H9 (cell line): ENCODE data around the gene NR2F1-AS1. TPM values are rescaled to one million over a fixed set of nuclear protein-coding genes. Genes with fewer than 3 reads are reported as not detected.

Source experiments
- DNase-seq: peaks from one replicate; pipeline ENCODE4 v3.0.0-alpha.2; 2017
- H2AFZ ChIP-seq: one replicate; pipeline ENCODE4 v1.6.1; 2013; ENCODE audit warnings: mild to moderate bottlenecking, low read length, control low read depth, moderate library complexity
- H2AK5ac ChIP-seq: 2 replicates; pipeline ENCODE4 v1.6.1; 2013; ENCODE audit warnings: low read length, control low read depth, mixed read lengths; ENCODE audit not compliant: insufficient read length
- H2BK120ac ChIP-seq: one replicate; pipeline ENCODE4 v1.6.1; 2013; ENCODE audit warnings: low read depth, mild to moderate bottlenecking, low read length, control low read depth, inconsistent platforms; ENCODE audit not compliant: poor library complexity, severe bottlenecking
- H2BK12ac ChIP-seq: 2 replicates; pipeline ENCODE4 v1.6.1; 2013; ENCODE audit warnings: low read length, control low read depth, mixed read lengths, low read depth; ENCODE audit not compliant: insufficient read length
- H2BK15ac ChIP-seq: 2 replicates; pipeline ENCODE4 v1.6.1; 2013; ENCODE audit warnings: low read depth, low read length, control low read depth
- H2BK20ac ChIP-seq: one replicate; pipeline ENCODE4 v1.6.1; 2013; ENCODE audit warnings: low read depth, mild to moderate bottlenecking, low read length, control low read depth, inconsistent platforms; ENCODE audit not compliant: poor library complexity, severe bottlenecking
- H2BK5ac ChIP-seq: 2 replicates; pipeline ENCODE4 v1.6.1; 2013; ENCODE audit warnings: low read length, control low read depth, mixed read lengths; ENCODE audit not compliant: insufficient read length
- H3K14ac ChIP-seq: 2 replicates; pipeline ENCODE4 v1.6.1; 2013; ENCODE audit warnings: low read length, control low read depth; ENCODE audit not compliant: insufficient read depth
- H3K18ac ChIP-seq: 2 replicates; pipeline ENCODE4 v1.6.1; 2013; ENCODE audit warnings: low read depth, mild to moderate bottlenecking, mixed read lengths, low read length, control low read depth; ENCODE audit not compliant: insufficient read length
- H3K23ac ChIP-seq: 2 replicates; pipeline ENCODE4 v1.6.1; 2013; ENCODE audit warnings: low read length, control low read depth, mixed read lengths, low read depth; ENCODE audit not compliant: insufficient read length
- H3K23me2 ChIP-seq: 2 replicates; pipeline ENCODE4 v1.6.1; 2013; ENCODE audit warnings: low read depth, mild to moderate bottlenecking, mixed read lengths, low read length, control low read depth; ENCODE audit not compliant: insufficient read length, poor library complexity, severe bottlenecking
- H3K27ac ChIP-seq: 2 replicates; pipeline ENCODE4 v1.5.1; 2013; ENCODE audit warnings: low read length, control low read depth, mixed read lengths, low read depth; ENCODE audit not compliant: insufficient read length
- H3K27me3 ChIP-seq: 2 replicates; pipeline ENCODE4 v1.6.1; 2013; ENCODE audit warnings: low read length, control low read depth, inconsistent platforms; ENCODE audit not compliant: insufficient read depth
- H3K4ac ChIP-seq: 2 replicates; pipeline ENCODE4 v1.6.1; 2013; ENCODE audit warnings: low read depth, mild to moderate bottlenecking, control low read depth, inconsistent platforms, low read length, moderate library complexity
- H3K4me1 ChIP-seq: 2 replicates; pipeline ENCODE4 v1.6.1; 2013; ENCODE audit warnings: low read length, control low read depth, inconsistent platforms; ENCODE audit not compliant: insufficient read depth
- H3K4me2 ChIP-seq: 2 replicates; pipeline ENCODE4 v1.6.1; 2013; ENCODE audit warnings: low read length, control low read depth, mixed read lengths; ENCODE audit not compliant: insufficient read length, insufficient read depth
- H3K56ac ChIP-seq: 2 replicates; pipeline ENCODE4 v1.6.1; 2013; ENCODE audit warnings: low read depth, mild to moderate bottlenecking, mixed read lengths, low read length, control low read depth; ENCODE audit not compliant: insufficient read length
- H3K79me1 ChIP-seq: 2 replicates; pipeline ENCODE4 v1.6.1; 2013; ENCODE audit warnings: low read depth, mild to moderate bottlenecking, moderate library complexity, low read length, control low read depth, inconsistent platforms; ENCODE audit not compliant: insufficient read depth, poor library complexity, severe bottlenecking
- H3K79me2 ChIP-seq: 2 replicates; pipeline ENCODE4 v1.6.1; 2013; ENCODE audit warnings: low read length, control low read depth, inconsistent platforms; ENCODE audit not compliant: insufficient read depth
- H3K9ac ChIP-seq: 2 replicates; pipeline ENCODE4 v1.6.1; 2013; ENCODE audit warnings: low read length, control low read depth, mixed read lengths; ENCODE audit not compliant: insufficient read length; ENCODE audit errors: extremely low read depth
- H3K9me3 ChIP-seq: one replicate; pipeline ENCODE4 v1.6.1; 2013; ENCODE audit warnings: low read depth, low read length, inconsistent platforms; ENCODE audit not compliant: control insufficient read depth
- H3T11ph ChIP-seq: one replicate; pipeline ENCODE4 v1.6.1; 2013; ENCODE audit warnings: mild to moderate bottlenecking, low read length, control low read depth, inconsistent platforms
- H4K20me1 ChIP-seq: one replicate; pipeline ENCODE4 v1.6.1; 2013; ENCODE audit not compliant: control insufficient read depth, insufficient read length, insufficient read depth
- H4K5ac ChIP-seq: 2 replicates; pipeline ENCODE4 v1.6.1; 2013; ENCODE audit warnings: low read depth, mild to moderate bottlenecking, mixed read lengths, low read length, control low read depth; ENCODE audit not compliant: insufficient read length
- H4K8ac ChIP-seq: replicated peaks from 2 replicates; pipeline ENCODE4 v1.6.1; 2013; ENCODE audit warnings: low read length, control low read depth, mixed read lengths, low read depth; ENCODE audit not compliant: insufficient read length
- H4K91ac ChIP-seq: 2 replicates; pipeline ENCODE4 v1.6.1; 2013; ENCODE audit warnings: low read depth, mild to moderate bottlenecking, moderate library complexity, mixed read lengths, low read length, control low read depth; ENCODE audit not compliant: insufficient read length
- H3K27ac Mint-ChIP-seq, 3 experiments: 2 replicates in 2 of 3; 3 replicates in 1 of 3; pipeline ENCODE4 v1.8.0; 2020 to 2021; ENCODE audit warnings: mixed read lengths in 3 of 3, mild to moderate bottlenecking in 1 of 3, moderate library complexity in 1 of 3
- H3K27me3 Mint-ChIP-seq: 2 replicates; pipeline ENCODE4 v1.8.0; 2021; ENCODE audit warnings: low read depth, mild to moderate bottlenecking, moderate library complexity, mixed read lengths
- H3K36me3 Mint-ChIP-seq, 3 experiments: 2 replicates in 2 of 3; 3 replicates in 1 of 3; pipeline ENCODE4 v1.8.0; 2020 to 2021; ENCODE audit warnings: low read depth in 3 of 3, mixed read lengths in 3 of 3; ENCODE audit not compliant: insufficient read depth in 1 of 3
- H3K4me1 Mint-ChIP-seq, 2 experiments: 2 replicates each; pipeline ENCODE4 v1.8.0; 2020; ENCODE audit warnings: mixed read lengths in 2 of 2
- H3K4me3 Mint-ChIP-seq, 2 experiments: 2 replicates in 1 of 2; 3 replicates in 1 of 2; pipeline ENCODE4 v1.8.0; 2020 to 2021; ENCODE audit warnings: mild to moderate bottlenecking in 2 of 2, mixed read lengths in 2 of 2, moderate library complexity in 1 of 2
- H3K9me3 Mint-ChIP-seq, 2 experiments: 2 replicates in 1 of 2; 3 replicates in 1 of 2; pipeline ENCODE4 v1.8.0; 2020; ENCODE audit warnings: mild to moderate bottlenecking in 2 of 2, mixed read lengths in 2 of 2, moderate library complexity in 1 of 2
- CTCF ChIP-seq: fragments of 200-600 bp; sonication (generic); conservative IDR thresholded peaks from 3 replicates; pipeline ENCODE4 v1.8.0; 2021; ENCODE audit warnings: antibody characterized with exemption, mild to moderate bottlenecking
- total RNA-seq: library from RNA; stranded (reverse); gene quantifications from 2 replicates; pipeline ENCODE4 v1.2.1, GENCODE V29; 2021

The NR2F1-AS1 gene
- total RNA-seq, 1 experiment from 2014 or later, result 1.9 TPM

- Histone ChIP-seq H2BK20ac (no peak overlapping the region), H2BK120ac (no peak overlapping the region), H3K23me2 (no peaks in the 10 kb centered on the region), H2BK5ac (no peak overlapping the region), H3K9ac (no peak overlapping the region), H3K4me1 (no peaks in the 10 kb centered on the region), H3K14ac (no peak overlapping the region), H2AK5ac (no peak overlapping the region), H4K20me1 (no peaks in the 10 kb centered on the region), H3K27ac (no peak overlapping the region), H2BK12ac (no peak overlapping the region), H2AFZ (no peak overlapping the region), H4K8ac (no peak overlapping the region), H3K56ac (no peak overlapping the region), H3K4ac (no peak overlapping the region), H3K79me1 (no peaks in the 10 kb centered on the region), H4K5ac (no peak overlapping the region), H2BK15ac (no peak overlapping the region), H3K23ac (no peak overlapping the region), H3K18ac (no peak overlapping the region), H3K27me3 (no peaks in the 10 kb centered on the region), H3T11ph (no peak overlapping the region), H4K91ac (no peak overlapping the region), H3K9me3 (no peaks in the 10 kb centered on the region), H3K4me2 (no peak overlapping the region), H3K79me2 (no peaks in the 10 kb centered on the region)
- no peak for TF ChIP-seq CTCF
- peaks cover 4 to 10% (median 5%) of the 10 kb centered on the region in 3 experiments; a peak in 6 of 7 replicates for H3K36me3 Mint-ChIP-seq
- H3K4me3 Mint-ChIP-seq, result no peak overlapping the region
- H3K4me1 Mint-ChIP-seq, result no peaks in the 10 kb centered on the region
- H3K27ac Mint-ChIP-seq, result no peak overlapping the region
- peaks cover 8 to 12% of the 10 kb centered on the region in 2 experiments; a peak in 4 of 5 replicates for H3K9me3 Mint-ChIP-seq
- DNase-seq, result no peak
- no peaks in the 10 kb centered on the region for H3K27me3 Mint-ChIP-seq
Measured at GRCh38 chr5:93477816-93478215, 103.2 kb downstream of the NR2F1-AS1 start.
